H9 (cell line): ENCODE data around the gene COQ5. TPM values are rescaled to one million over a fixed set of nuclear protein-coding genes. Genes with fewer than 3 reads are reported as not detected.
A peak's percentile ranks its signal among the peaks of the same experiment; 100 is the strongest.

Source experiments
- DNase-seq: peaks from one replicate; pipeline ENCODE4 v3.0.0-alpha.2; 2017
- H2AFZ ChIP-seq: one replicate; pipeline ENCODE4 v1.6.1; 2013; ENCODE audit warnings: mild to moderate bottlenecking, low read length, control low read depth, moderate library complexity
- H2AK5ac ChIP-seq: 2 replicates; pipeline ENCODE4 v1.6.1; 2013; ENCODE audit warnings: low read length, control low read depth, mixed read lengths; ENCODE audit not compliant: insufficient read length
- H2BK120ac ChIP-seq: one replicate; pipeline ENCODE4 v1.6.1; 2013; ENCODE audit warnings: low read depth, mild to moderate bottlenecking, low read length, control low read depth, inconsistent platforms; ENCODE audit not compliant: poor library complexity, severe bottlenecking
- H2BK12ac ChIP-seq: 2 replicates; pipeline ENCODE4 v1.6.1; 2013; ENCODE audit warnings: low read length, control low read depth, mixed read lengths, low read depth; ENCODE audit not compliant: insufficient read length
- H2BK15ac ChIP-seq: 2 replicates; pipeline ENCODE4 v1.6.1; 2013; ENCODE audit warnings: low read depth, low read length, control low read depth
- H2BK20ac ChIP-seq: one replicate; pipeline ENCODE4 v1.6.1; 2013; ENCODE audit warnings: low read depth, mild to moderate bottlenecking, low read length, control low read depth, inconsistent platforms; ENCODE audit not compliant: poor library complexity, severe bottlenecking
- H2BK5ac ChIP-seq: 2 replicates; pipeline ENCODE4 v1.6.1; 2013; ENCODE audit warnings: low read length, control low read depth, mixed read lengths; ENCODE audit not compliant: insufficient read length
- H3K14ac ChIP-seq: 2 replicates; pipeline ENCODE4 v1.6.1; 2013; ENCODE audit warnings: low read length, control low read depth; ENCODE audit not compliant: insufficient read depth
- H3K18ac ChIP-seq: 2 replicates; pipeline ENCODE4 v1.6.1; 2013; ENCODE audit warnings: low read depth, mild to moderate bottlenecking, mixed read lengths, low read length, control low read depth; ENCODE audit not compliant: insufficient read length
- H3K23ac ChIP-seq: 2 replicates; pipeline ENCODE4 v1.6.1; 2013; ENCODE audit warnings: low read length, control low read depth, mixed read lengths, low read depth; ENCODE audit not compliant: insufficient read length
- H3K23me2 ChIP-seq: 2 replicates; pipeline ENCODE4 v1.6.1; 2013; ENCODE audit warnings: low read depth, mild to moderate bottlenecking, mixed read lengths, low read length, control low read depth; ENCODE audit not compliant: insufficient read length, poor library complexity, severe bottlenecking
- H3K27ac ChIP-seq: 2 replicates; pipeline ENCODE4 v1.5.1; 2013; ENCODE audit warnings: low read length, control low read depth, mixed read lengths, low read depth; ENCODE audit not compliant: insufficient read length
- H3K27me3 ChIP-seq: 2 replicates; pipeline ENCODE4 v1.6.1; 2013; ENCODE audit warnings: low read length, control low read depth, inconsistent platforms; ENCODE audit not compliant: insufficient read depth
- H3K4ac ChIP-seq: 2 replicates; pipeline ENCODE4 v1.6.1; 2013; ENCODE audit warnings: low read depth, mild to moderate bottlenecking, control low read depth, inconsistent platforms, low read length, moderate library complexity
- H3K4me1 ChIP-seq: 2 replicates; pipeline ENCODE4 v1.6.1; 2013; ENCODE audit warnings: low read length, control low read depth, inconsistent platforms; ENCODE audit not compliant: insufficient read depth
- H3K4me2 ChIP-seq: 2 replicates; pipeline ENCODE4 v1.6.1; 2013; ENCODE audit warnings: low read length, control low read depth, mixed read lengths; ENCODE audit not compliant: insufficient read length, insufficient read depth
- H3K56ac ChIP-seq: 2 replicates; pipeline ENCODE4 v1.6.1; 2013; ENCODE audit warnings: low read depth, mild to moderate bottlenecking, mixed read lengths, low read length, control low read depth; ENCODE audit not compliant: insufficient read length
- H3K79me1 ChIP-seq: 2 replicates; pipeline ENCODE4 v1.6.1; 2013; ENCODE audit warnings: low read depth, mild to moderate bottlenecking, moderate library complexity, low read length, control low read depth, inconsistent platforms; ENCODE audit not compliant: insufficient read depth, poor library complexity, severe bottlenecking
- H3K79me2 ChIP-seq: 2 replicates; pipeline ENCODE4 v1.6.1; 2013; ENCODE audit warnings: low read length, control low read depth, inconsistent platforms; ENCODE audit not compliant: insufficient read depth
- H3K9ac ChIP-seq: 2 replicates; pipeline ENCODE4 v1.6.1; 2013; ENCODE audit warnings: low read length, control low read depth, mixed read lengths; ENCODE audit not compliant: insufficient read length; ENCODE audit errors: extremely low read depth
- H3K9me3 ChIP-seq: one replicate; pipeline ENCODE4 v1.6.1; 2013; ENCODE audit warnings: low read depth, low read length, inconsistent platforms; ENCODE audit not compliant: control insufficient read depth
- H3T11ph ChIP-seq: one replicate; pipeline ENCODE4 v1.6.1; 2013; ENCODE audit warnings: mild to moderate bottlenecking, low read length, control low read depth, inconsistent platforms
- H4K20me1 ChIP-seq: one replicate; pipeline ENCODE4 v1.6.1; 2013; ENCODE audit not compliant: control insufficient read depth, insufficient read length, insufficient read depth
- H4K5ac ChIP-seq: 2 replicates; pipeline ENCODE4 v1.6.1; 2013; ENCODE audit warnings: low read depth, mild to moderate bottlenecking, mixed read lengths, low read length, control low read depth; ENCODE audit not compliant: insufficient read length
- H4K8ac ChIP-seq: replicated peaks from 2 replicates; pipeline ENCODE4 v1.6.1; 2013; ENCODE audit warnings: low read length, control low read depth, mixed read lengths, low read depth; ENCODE audit not compliant: insufficient read length
- H4K91ac ChIP-seq: 2 replicates; pipeline ENCODE4 v1.6.1; 2013; ENCODE audit warnings: low read depth, mild to moderate bottlenecking, moderate library complexity, mixed read lengths, low read length, control low read depth; ENCODE audit not compliant: insufficient read length
- H3K27ac Mint-ChIP-seq, 3 experiments: 2 replicates in 2 of 3; 3 replicates in 1 of 3; pipeline ENCODE4 v1.8.0; 2020 to 2021; ENCODE audit warnings: mixed read lengths in 3 of 3, mild to moderate bottlenecking in 1 of 3, moderate library complexity in 1 of 3
- H3K27me3 Mint-ChIP-seq: 2 replicates; pipeline ENCODE4 v1.8.0; 2021; ENCODE audit warnings: low read depth, mild to moderate bottlenecking, moderate library complexity, mixed read lengths
- H3K36me3 Mint-ChIP-seq, 3 experiments: 2 replicates in 2 of 3; 3 replicates in 1 of 3; pipeline ENCODE4 v1.8.0; 2020 to 2021; ENCODE audit warnings: low read depth in 3 of 3, mixed read lengths in 3 of 3; ENCODE audit not compliant: insufficient read depth in 1 of 3
- H3K4me1 Mint-ChIP-seq, 2 experiments: 2 replicates each; pipeline ENCODE4 v1.8.0; 2020; ENCODE audit warnings: mixed read lengths in 2 of 2
- H3K4me3 Mint-ChIP-seq, 2 experiments: 2 replicates in 1 of 2; 3 replicates in 1 of 2; pipeline ENCODE4 v1.8.0; 2020 to 2021; ENCODE audit warnings: mild to moderate bottlenecking in 2 of 2, mixed read lengths in 2 of 2, moderate library complexity in 1 of 2
- H3K9me3 Mint-ChIP-seq, 2 experiments: 2 replicates in 1 of 2; 3 replicates in 1 of 2; pipeline ENCODE4 v1.8.0; 2020; ENCODE audit warnings: mild to moderate bottlenecking in 2 of 2, mixed read lengths in 2 of 2, moderate library complexity in 1 of 2
- CTCF ChIP-seq: fragments of 200-600 bp; sonication (generic); conservative IDR thresholded peaks from 3 replicates; pipeline ENCODE4 v1.8.0; 2021; ENCODE audit warnings: antibody characterized with exemption, mild to moderate bottlenecking
- WGBS: extraction: QIAGEN DNeasy Blood & Tissue Kit; methylation state at CpG from one replicate; pipeline ENCODE4 v1.1.7; 2013; ENCODE audit warnings: missing lambda C conversion rate, low lambda C conversion rate, mixed read lengths; ENCODE audit not compliant: insufficient read length; ENCODE audit errors: extremely low coverage; 5-methylcytosine and 5-hydroxymethylcytosine counted together
- total RNA-seq: library from RNA; stranded (reverse); gene quantifications from 2 replicates; pipeline ENCODE4 v1.2.1, GENCODE V29; 2021

The COQ5 gene
- total RNA-seq, 1 experiment from 2014 or later: 34.8 TPM

- H3K9ac ChIP-seq: peak overlapping the region; percentile 90
- H3K27ac ChIP-seq: no peak overlapping the region
- H3K36me3 Mint-ChIP-seq: peaks cover 30 to 46% (median 38%) of the 10 kb centered on the region in 3 experiments
- no peak overlapping the region for H2BK120ac ChIP-seq
- peaks cover 11% of the 10 kb centered on the region; the same call in 1 of the 2 replicates for H3K79me2 ChIP-seq
- peak overlapping the region; percentile 74 for H3K4me2 ChIP-seq
- H3K4me3 Mint-ChIP-seq: peak overlapping the region; percentile 92 to 94
- H2AFZ ChIP-seq: no peak overlapping the region
- peaks cover 3% of the 10 kb centered on the region for H3K79me1 ChIP-seq
- H4K5ac ChIP-seq: no peak overlapping the region
- peaks cover 17 to 24% of the 10 kb centered on the region in 2 experiments for H3K4me1 Mint-ChIP-seq
- no peak overlapping the region for H3K18ac ChIP-seq
- no peaks in the 10 kb centered on the region for H3K27me3 Mint-ChIP-seq
- no peaks in the 10 kb centered on the region for H4K20me1 ChIP-seq
- H2BK20ac ChIP-seq: no peak overlapping the region
- WGBS: no CpG with 5 or more reads among the region's 23 CpGs
- TF ChIP-seq CTCF: no peak
- peaks cover 7% of the 10 kb centered on the region for H3K23me2 ChIP-seq
- H3K27ac Mint-ChIP-seq: peak overlapping the region; percentile 52 to 92 (median 66); a peak in 5 of 7 replicates
- H3K14ac ChIP-seq: no peak overlapping the region
- no peak overlapping the region for H2BK12ac ChIP-seq
- H4K91ac ChIP-seq: no peak overlapping the region
- H3K23ac ChIP-seq: no peak overlapping the region
- H3K56ac ChIP-seq: no peak overlapping the region
- DNase-seq: peak; percentile 55
- no peak overlapping the region for H2AK5ac ChIP-seq
- no peak overlapping the region for H2BK15ac ChIP-seq
- H3K9me3 Mint-ChIP-seq: no peaks in the 10 kb centered on the region
- H3K4ac ChIP-seq: no peak overlapping the region
- no peak overlapping the region for H4K8ac ChIP-seq
- H3T11ph ChIP-seq: no peak overlapping the region
- no peaks in the 10 kb centered on the region for H3K9me3 ChIP-seq
- H3K27me3 ChIP-seq: no peaks in the 10 kb centered on the region
- H2BK5ac ChIP-seq: no peak overlapping the region
- no peaks in the 10 kb centered on the region for H3K4me1 ChIP-seq
Observed at GRCh38 chr12:120468325-120468820, 60.6 kb downstream of the COQ5 start.
